Pons (tissue), 1 donor: ENCODE data around the gene CAPN5.

ENCODE experiments used
- DNase-seq: peaks from one replicate; pipeline ENCODE4 v3.0.0-alpha.2; 2016; ENCODE audit warnings: low spot score

Gene CAPN5

GRCh38 chr11:77119531-77119936 lies 52.8 kb downstream of the CAPN5 start:
- DNase-seq = no peak

- DNase-seq = no peak
These were observed 53.8 kb downstream of the CAPN5 start for GRCh38 chr11:77120571-77120970.

- no peak for DNase-seq
These were observed 54.4 kb downstream of the CAPN5 start for GRCh38 chr11:77121096-77121640.

- no peak for DNase-seq
These were observed 55.3 kb downstream of the CAPN5 start for GRCh38 chr11:77121876-77122575.

- DNase-seq = no peak
These were observed 55.9 kb downstream of the CAPN5 start for GRCh38 chr11:77122576-77123212.

- no peak for DNase-seq
These were observed 56.8 kb downstream of the CAPN5 start for GRCh38 chr11:77123591-77123990.

GRCh38 chr11:77124041-77124440 lies 57.3 kb downstream of the CAPN5 start:
- no peak for DNase-seq

GRCh38 chr11:77124488-77124887 lies 57.7 kb downstream of the CAPN5 start:
- no peak for DNase-seq

GRCh38 chr11:77125191-77125590 lies 58.4 kb downstream of the CAPN5 start:
- DNase-seq = no peak

GRCh38 chr11:77125695-77126094 lies 58.9 kb downstream of the CAPN5 start:
- DNase-seq = no peak

- no peak for DNase-seq
These were observed 59.5 kb downstream of the CAPN5 start for GRCh38 chr11:77126156-77126775.

GRCh38 chr11:77126861-77127234 lies 60.1 kb downstream of the CAPN5 start:
- no peak for DNase-seq

- DNase-seq = peak; percentile 33
These were observed 60.6 kb downstream of the CAPN5 start for GRCh38 chr11:77127235-77127911.

- DNase-seq = peak; percentile 56
These were observed 61.3 kb downstream of the CAPN5 start, which contains the start of gene MYO7A for GRCh38 chr11:77127920-77128691. Gene MYO7A, plus strand, starts transcription at chr11:77128246. Its CDS starts 2,389 bp downstream, at chr11:77130635.

GRCh38 chr11:77129069-77129841 lies 62.5 kb downstream of the CAPN5 start:
- DNase-seq = no peak

GRCh38 chr11:77129842-77130756 lies 63.3 kb downstream of the CAPN5 start:
- DNase-seq = no peak

- DNase-seq = no peak
These were observed 64.2 kb downstream of the CAPN5 start for GRCh38 chr11:77130763-77131513.

- no peak for DNase-seq
These were observed 64.8 kb downstream of the CAPN5 start for GRCh38 chr11:77131560-77131959.

GRCh38 chr11:77135069-77135468 lies 68.3 kb downstream of the CAPN5 start:
- no peak for DNase-seq
